ENCODE data around the gene OPN3.

OPN3 gene

GRCh38 chr1:241586905-241587512 is 53.2 kb downstream of the OPN3 start:
- no peak overlapping the region for H3K9ac ChIP-seq (ENCODE audit: insufficient read length)
- H3K27ac ChIP-seq = no peak overlapping the region
- DNase-seq (ENCODE audit: low read depth, low spot score) = no peak
- no peak for TF ChIP-seq FOXP2 (optimal IDR thresholded peaks at IDR 0.05; ENCODE audit: control extremely low read depth, extremely low read length, insufficient read depth)
- no peak for TF ChIP-seq EZH2 (IDR thresholded peaks at IDR 0.05)
- no peak for TF ChIP-seq POLR2AphosphoS5 (IDR thresholded peaks at IDR 0.05; ENCODE audit: borderline replicate concordance, low read depth, low read length)
- H3K36me3 ChIP-seq (ENCODE audit: insufficient read depth, low read length) = peaks cover 69% of the 10 kb centered on the region
- H3K9me3 ChIP-seq (ENCODE audit: low read depth, low read length) = no peaks in the 10 kb centered on the region
- H3K4me3 ChIP-seq = no peak overlapping the region

- no peak overlapping the region for H3K27ac ChIP-seq
- no peak for TF ChIP-seq POLR2AphosphoS5 (IDR thresholded peaks at IDR 0.05; ENCODE audit: borderline replicate concordance, low read depth, low read length)
- no peak for TF ChIP-seq FOXP2 (optimal IDR thresholded peaks at IDR 0.05; ENCODE audit: control extremely low read depth, extremely low read length, insufficient read depth)
- TF ChIP-seq EZH2 (IDR thresholded peaks at IDR 0.05) = no peak
- no peaks in the 10 kb centered on the region for H3K9me3 ChIP-seq (ENCODE audit: low read depth, low read length)
- no peak for DNase-seq (ENCODE audit: low read depth, low spot score)
- peaks cover 75% of the 10 kb centered on the region for H3K36me3 ChIP-seq (ENCODE audit: insufficient read depth, low read length)
- H3K4me3 ChIP-seq = no peak overlapping the region
- H3K9ac ChIP-seq (ENCODE audit: insufficient read length) = no peak overlapping the region
Observed at GRCh38 chr1:241582921-241583321, 57.2 kb downstream of the OPN3 start.

- H3K9me3 ChIP-seq (ENCODE audit: low read depth, low read length) = no peaks in the 10 kb centered on the region
- peak overlapping the region; percentile 37; the same call in 1 of the 2 replicates for H3K27ac ChIP-seq
- no peak overlapping the region for H3K4me3 ChIP-seq
- H3K36me3 ChIP-seq (ENCODE audit: insufficient read depth, low read length) = peaks cover 91% of the 10 kb centered on the region
- TF ChIP-seq POLR2AphosphoS5 (IDR thresholded peaks at IDR 0.05; ENCODE audit: borderline replicate concordance, low read depth, low read length) = no peak
- no peak for TF ChIP-seq EZH2 (IDR thresholded peaks at IDR 0.05)
- no peak for TF ChIP-seq FOXP2 (optimal IDR thresholded peaks at IDR 0.05; ENCODE audit: control extremely low read depth, extremely low read length, insufficient read depth)
- no peak overlapping the region for H3K9ac ChIP-seq (ENCODE audit: insufficient read length)
- DNase-seq (ENCODE audit: low read depth, low spot score) = no peak
Observed at GRCh38 chr1:241579434-241579833, 60.7 kb downstream of the OPN3 start.

GRCh38 chr1:241574154-241574553 is 66.0 kb downstream of the OPN3 start:
- Histone ChIP-seq H3K9me3 (ENCODE audit: low read depth, low read length) (peaks cover 2% of the 10 kb centered on the region; the same call in 1 of the 2 replicates), H3K27ac (no peak overlapping the region), H3K4me3 (no peak overlapping the region), H3K36me3 (ENCODE audit: insufficient read depth, low read length) (peaks cover 92% of the 10 kb centered on the region), H3K9ac (ENCODE audit: insufficient read length) (no peak overlapping the region)
- TF ChIP-seq EZH2 (IDR thresholded peaks at IDR 0.05) = no peak
- no peak for TF ChIP-seq FOXP2 (optimal IDR thresholded peaks at IDR 0.05; ENCODE audit: control extremely low read depth, extremely low read length, insufficient read depth)
- no peak for TF ChIP-seq POLR2AphosphoS5 (IDR thresholded peaks at IDR 0.05; ENCODE audit: borderline replicate concordance, low read depth, low read length)
- no peak for DNase-seq (ENCODE audit: low read depth, low spot score)

DNA sequence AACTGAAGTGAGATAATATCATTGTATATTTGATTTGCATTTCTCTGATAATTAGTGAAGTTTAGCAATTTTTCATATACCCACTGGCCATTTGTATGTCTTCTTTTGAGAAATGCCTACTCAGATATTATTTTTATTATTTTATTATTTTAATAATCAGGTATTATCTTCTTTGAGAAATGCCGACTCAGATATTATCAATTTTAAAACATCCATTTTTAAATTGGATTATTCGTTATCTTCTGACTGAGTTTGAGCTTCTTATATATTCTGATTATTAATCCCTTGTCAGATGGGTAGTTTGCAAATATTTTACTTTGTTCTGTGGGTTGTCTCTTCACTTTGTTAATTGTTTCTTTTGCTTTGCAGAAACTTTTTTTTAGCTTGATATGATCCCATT is 70.3 kb downstream of the OPN3 start:
- TF ChIP-seq FOXP2 (optimal IDR thresholded peaks at IDR 0.05; ENCODE audit: control extremely low read depth, extremely low read length, insufficient read depth) (no peak), POLR2AphosphoS5 (IDR thresholded peaks at IDR 0.05; ENCODE audit: borderline replicate concordance, low read depth, low read length) (no peak), EZH2 (IDR thresholded peaks at IDR 0.05) (no peak)

DNA sequence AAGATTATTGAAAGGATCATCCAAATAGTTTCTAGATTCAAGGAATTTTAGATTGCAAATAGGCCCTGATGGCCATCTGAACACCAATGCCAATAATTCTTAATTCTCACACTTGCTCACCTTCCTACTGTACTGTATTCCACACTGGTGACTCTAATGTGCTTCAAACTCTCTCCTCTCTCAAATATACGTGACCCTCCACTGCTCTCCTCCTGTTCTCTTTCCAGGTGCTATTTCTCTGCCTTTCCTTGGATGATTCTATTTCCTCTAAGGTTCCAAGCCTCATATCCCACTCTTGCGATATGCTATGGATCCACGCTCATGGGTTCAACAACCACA is 79.4 kb downstream of the OPN3 start:
- no peak for TF ChIP-seq POLR2AphosphoS5 (IDR thresholded peaks at IDR 0.05; ENCODE audit: borderline replicate concordance, low read depth, low read length)
- no peak for TF ChIP-seq EZH2 (IDR thresholded peaks at IDR 0.05)
- TF ChIP-seq FOXP2 (optimal IDR thresholded peaks at IDR 0.05; ENCODE audit: control extremely low read depth, extremely low read length, insufficient read depth) = no peak
- Histone ChIP-seq H3K36me3 (ENCODE audit: insufficient read depth, low read length) (peaks cover 60% of the 10 kb centered on the region), H3K9ac (ENCODE audit: insufficient read length) (no peak overlapping the region), H3K9me3 (ENCODE audit: low read depth, low read length) (no peaks in the 10 kb centered on the region), H3K27ac (no peak overlapping the region), H3K4me3 (no peak overlapping the region)
- no peak for DNase-seq (ENCODE audit: low read depth, low spot score)

More for the DNA sequence above, 70.3 kb downstream of the OPN3 start:
- no peak for DNase-seq (ENCODE audit: low read depth, low spot score)
- Histone ChIP-seq H3K27ac (no peak overlapping the region), H3K4me3 (no peak overlapping the region), H3K9me3 (ENCODE audit: low read depth, low read length) (peaks cover 2% of the 10 kb centered on the region; the same call in 1 of the 2 replicates), H3K36me3 (ENCODE audit: insufficient read depth, low read length) (peaks cover 89% of the 10 kb centered on the region), H3K9ac (ENCODE audit: insufficient read length) (no peak overlapping the region)

- no peak for TF ChIP-seq EZH2 (IDR thresholded peaks at IDR 0.05)
- TF ChIP-seq POLR2AphosphoS5 (IDR thresholded peaks at IDR 0.05; ENCODE audit: borderline replicate concordance, low read depth, low read length) = no peak
- no peak for TF ChIP-seq FOXP2 (optimal IDR thresholded peaks at IDR 0.05; ENCODE audit: control extremely low read depth, extremely low read length, insufficient read depth)
- H3K4me3 ChIP-seq = no peak overlapping the region
- peak overlapping the region; percentile 62 for H3K27ac ChIP-seq
- H3K9ac ChIP-seq (ENCODE audit: insufficient read length) = no peak overlapping the region
- no peaks in the 10 kb centered on the region for H3K9me3 ChIP-seq (ENCODE audit: low read depth, low read length)
- peaks cover 60% of the 10 kb centered on the region for H3K36me3 ChIP-seq (ENCODE audit: insufficient read depth, low read length)
- DNase-seq (ENCODE audit: low read depth, low spot score) = no peak
Observed at GRCh38 chr1:241560146-241560848, 79.9 kb downstream of the OPN3 start.

GRCh38 chr1:241557551-241558193 is 82.5 kb downstream of the OPN3 start:
- H3K27ac ChIP-seq = peak overlapping the region; percentile 100
- H3K4me3 ChIP-seq = peak overlapping the region; percentile 69
- TF ChIP-seq FOXP2 (optimal IDR thresholded peaks at IDR 0.05; ENCODE audit: control extremely low read depth, extremely low read length, insufficient read depth) (no peak), POLR2AphosphoS5 (IDR thresholded peaks at IDR 0.05; ENCODE audit: borderline replicate concordance, low read depth, low read length) (peak; percentile 62; the same call in 1 of the 2 replicates)
- peaks cover 51% of the 10 kb centered on the region for H3K36me3 ChIP-seq (ENCODE audit: insufficient read depth, low read length)
- H3K9me3 ChIP-seq (ENCODE audit: low read depth, low read length) = no peaks in the 10 kb centered on the region
- peak; percentile 86 for DNase-seq (ENCODE audit: low read depth, low spot score)
- peak overlapping the region; percentile 81 for H3K9ac ChIP-seq (ENCODE audit: insufficient read length)
